Progenitor cell of endocrine pancreas (in vitro differentiated cells): Measurements from ENCODE around the gene SLC24A4. TPM values are rescaled to one million over a fixed set of nuclear protein-coding genes. Genes with fewer than 3 reads are reported as not detected.

ENCODE experiments used
- DNase-seq: peaks from one replicate; pipeline ENCODE4 v3.0.0; 2021; ENCODE audit warnings: low spot score; ENCODE audit not compliant: unreplicated experiment
- H3K27ac Mint-ChIP-seq: 2 replicates; pipeline ENCODE4 v1.8.0; 2021; ENCODE audit warnings: mild to moderate bottlenecking, moderate library complexity, mixed read lengths
- H3K27me3 Mint-ChIP-seq: 2 replicates; pipeline ENCODE4 v1.8.0; 2021; ENCODE audit warnings: mixed read lengths
- H3K36me3 Mint-ChIP-seq: 2 replicates; pipeline ENCODE4 v1.8.0; 2022; ENCODE audit warnings: mixed read lengths; ENCODE audit not compliant: insufficient read depth
- H3K4me1 Mint-ChIP-seq: 2 replicates; pipeline ENCODE4 v1.8.0; 2021; ENCODE audit warnings: low read depth, mixed read lengths
- H3K4me3 Mint-ChIP-seq: 2 replicates; pipeline ENCODE4 v1.8.0; 2021; ENCODE audit warnings: low read depth, mild to moderate bottlenecking, moderate library complexity, mixed read lengths
- H3K9me3 Mint-ChIP-seq: 2 replicates; pipeline ENCODE4 v1.8.0; 2021; ENCODE audit warnings: low read depth, mixed read lengths
- total RNA-seq: library from RNA; stranded (reverse); gene quantifications from 2 replicates; pipeline ENCODE4 v1.2.1, GENCODE V29; 2021
- TF ChIP-seq, protein P1 (sequence below): fragments of 200-600 bp; sonication (generic); IDR thresholded peaks from one replicate; pipeline ENCODE4 v1.5.0; 2021; ENCODE audit warnings: antibody characterized with exemption, mild to moderate bottlenecking; ENCODE audit not compliant: unreplicated experiment

The SLC24A4 gene
- total RNA-seq, 1 donor from 2014 or later: not detected

DNA sequence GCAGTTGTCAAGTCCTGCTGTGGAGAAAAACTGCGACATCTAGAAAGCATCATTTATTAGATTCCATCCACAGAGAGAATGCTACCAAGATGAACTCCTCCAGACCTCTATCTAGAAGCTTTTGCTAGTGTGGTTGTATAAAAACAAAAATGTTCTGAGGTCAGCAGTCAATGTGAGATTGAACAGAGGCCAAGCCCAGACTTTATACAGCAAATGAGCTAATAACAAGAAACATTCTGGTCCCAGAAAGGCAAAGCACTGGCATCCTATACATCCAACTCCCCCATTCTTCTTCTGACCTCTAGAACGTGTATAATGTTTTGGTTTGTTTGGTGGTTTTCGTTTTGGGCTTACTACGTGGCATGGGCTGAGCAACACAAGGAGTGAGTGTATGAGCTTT lies 163.9 kb downstream of the SLC24A4 start:
- Mint-ChIP-seq H3K27ac (no peak overlapping the region), H3K9me3 (no peaks in the 10 kb centered on the region), H3K27me3 (peaks cover 19% of the 10 kb centered on the region), H3K4me1 (no peaks in the 10 kb centered on the region), H3K4me3 (no peak overlapping the region), H3K36me3 (no peaks in the 10 kb centered on the region)
- TF ChIP-seq, protein P1, sequence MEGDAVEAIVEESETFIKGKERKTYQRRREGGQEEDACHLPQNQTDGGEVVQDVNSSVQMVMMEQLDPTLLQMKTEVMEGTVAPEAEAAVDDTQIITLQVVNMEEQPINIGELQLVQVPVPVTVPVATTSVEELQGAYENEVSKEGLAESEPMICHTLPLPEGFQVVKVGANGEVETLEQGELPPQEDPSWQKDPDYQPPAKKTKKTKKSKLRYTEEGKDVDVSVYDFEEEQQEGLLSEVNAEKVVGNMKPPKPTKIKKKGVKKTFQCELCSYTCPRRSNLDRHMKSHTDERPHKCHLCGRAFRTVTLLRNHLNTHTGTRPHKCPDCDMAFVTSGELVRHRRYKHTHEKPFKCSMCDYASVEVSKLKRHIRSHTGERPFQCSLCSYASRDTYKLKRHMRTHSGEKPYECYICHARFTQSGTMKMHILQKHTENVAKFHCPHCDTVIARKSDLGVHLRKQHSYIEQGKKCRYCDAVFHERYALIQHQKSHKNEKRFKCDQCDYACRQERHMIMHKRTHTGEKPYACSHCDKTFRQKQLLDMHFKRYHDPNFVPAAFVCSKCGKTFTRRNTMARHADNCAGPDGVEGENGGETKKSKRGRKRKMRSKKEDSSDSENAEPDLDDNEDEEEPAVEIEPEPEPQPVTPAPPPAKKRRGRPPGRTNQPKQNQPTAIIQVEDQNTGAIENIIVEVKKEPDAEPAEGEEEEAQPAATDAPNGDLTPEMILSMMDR: no peak
- no peak for DNase-seq

DNA sequence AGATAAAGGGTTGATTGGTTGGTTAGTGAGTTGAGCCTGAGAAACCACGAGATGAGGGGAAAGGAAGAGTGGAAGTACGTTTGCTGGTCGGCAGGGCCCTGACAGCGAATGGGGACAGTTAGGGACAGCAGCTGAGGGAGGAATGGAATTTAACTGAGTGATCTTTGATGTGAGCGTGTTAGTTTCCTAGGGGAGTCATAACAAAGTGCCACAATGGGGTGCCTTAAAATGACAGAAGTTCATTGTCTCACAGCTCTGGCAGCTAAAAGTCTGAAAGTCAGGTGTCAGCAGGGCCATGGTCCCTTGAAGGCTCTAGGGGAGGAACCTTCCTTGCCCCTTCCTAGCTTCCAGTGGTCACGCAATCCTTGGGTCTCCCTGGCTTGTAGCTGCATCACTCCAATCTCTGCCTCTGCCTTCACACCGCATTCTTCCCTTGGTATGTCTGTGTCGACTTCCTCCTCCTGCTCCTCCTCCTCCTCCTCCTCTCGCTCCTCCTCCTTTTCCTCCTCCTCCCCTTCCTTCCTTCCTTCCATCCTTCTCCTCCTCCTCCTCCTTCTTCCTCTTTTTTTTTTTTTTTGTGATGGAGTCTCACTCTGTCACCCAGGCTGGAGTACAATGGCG lies 164.7 kb downstream of the SLC24A4 start:
- no peak overlapping the region for H3K4me3 Mint-ChIP-seq
- DNase-seq: no peak
- H3K27me3 Mint-ChIP-seq: peaks cover 24% of the 10 kb centered on the region
- no peaks in the 10 kb centered on the region for H3K36me3 Mint-ChIP-seq
- no peak overlapping the region for H3K27ac Mint-ChIP-seq
- H3K9me3 Mint-ChIP-seq: no peaks in the 10 kb centered on the region
- no peaks in the 10 kb centered on the region for H3K4me1 Mint-ChIP-seq
- TF ChIP-seq, protein P1: no peak

DNA sequence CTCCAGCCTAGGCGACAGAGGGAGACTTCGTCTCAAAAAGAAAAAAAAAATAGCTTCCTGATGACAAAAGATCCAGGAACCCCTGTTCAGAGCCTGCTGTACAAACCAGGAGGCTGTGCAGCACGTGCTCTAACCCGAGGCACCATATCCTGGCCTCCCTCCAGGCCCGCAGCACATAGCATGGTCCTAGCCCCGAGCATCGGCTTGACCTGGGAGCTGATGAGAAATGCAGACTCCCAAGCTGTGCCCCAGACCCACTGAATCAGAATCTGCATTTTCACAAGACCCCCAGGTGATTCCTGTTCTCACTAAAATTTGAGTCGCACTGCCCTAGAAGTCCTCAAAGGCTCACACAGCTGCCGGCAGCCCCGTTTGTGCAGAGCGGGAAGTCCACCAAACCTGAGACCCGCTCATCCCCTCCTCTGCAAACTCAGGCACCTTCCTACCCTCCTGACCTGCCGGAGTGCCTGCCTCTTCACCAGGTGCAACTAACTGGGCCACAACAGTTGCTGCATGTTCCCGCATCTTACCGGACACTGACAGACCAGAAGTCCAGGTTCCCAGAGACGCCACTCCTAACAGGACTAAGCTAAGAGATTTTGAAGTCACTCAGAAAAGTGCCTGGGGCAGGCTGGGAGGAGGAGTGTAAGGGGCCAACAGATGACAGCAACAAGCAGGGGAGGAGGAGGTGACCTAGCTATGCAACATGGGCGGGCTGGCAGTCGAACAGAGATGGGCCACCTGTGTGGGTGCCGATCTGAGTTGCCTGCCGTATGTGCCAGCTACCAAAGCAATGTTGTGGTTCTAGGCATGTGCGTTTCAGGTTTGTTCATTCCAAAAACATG lies 166.7 kb downstream of the SLC24A4 start:
- Mint-ChIP-seq H3K4me3 (no peak overlapping the region), H3K4me1 (no peaks in the 10 kb centered on the region), H3K27me3 (peaks cover 28% of the 10 kb centered on the region), H3K36me3 (no peaks in the 10 kb centered on the region), H3K9me3 (no peaks in the 10 kb centered on the region), H3K27ac (no peak overlapping the region)
- TF ChIP-seq, protein P1: no peak
- no peak for DNase-seq

DNA sequence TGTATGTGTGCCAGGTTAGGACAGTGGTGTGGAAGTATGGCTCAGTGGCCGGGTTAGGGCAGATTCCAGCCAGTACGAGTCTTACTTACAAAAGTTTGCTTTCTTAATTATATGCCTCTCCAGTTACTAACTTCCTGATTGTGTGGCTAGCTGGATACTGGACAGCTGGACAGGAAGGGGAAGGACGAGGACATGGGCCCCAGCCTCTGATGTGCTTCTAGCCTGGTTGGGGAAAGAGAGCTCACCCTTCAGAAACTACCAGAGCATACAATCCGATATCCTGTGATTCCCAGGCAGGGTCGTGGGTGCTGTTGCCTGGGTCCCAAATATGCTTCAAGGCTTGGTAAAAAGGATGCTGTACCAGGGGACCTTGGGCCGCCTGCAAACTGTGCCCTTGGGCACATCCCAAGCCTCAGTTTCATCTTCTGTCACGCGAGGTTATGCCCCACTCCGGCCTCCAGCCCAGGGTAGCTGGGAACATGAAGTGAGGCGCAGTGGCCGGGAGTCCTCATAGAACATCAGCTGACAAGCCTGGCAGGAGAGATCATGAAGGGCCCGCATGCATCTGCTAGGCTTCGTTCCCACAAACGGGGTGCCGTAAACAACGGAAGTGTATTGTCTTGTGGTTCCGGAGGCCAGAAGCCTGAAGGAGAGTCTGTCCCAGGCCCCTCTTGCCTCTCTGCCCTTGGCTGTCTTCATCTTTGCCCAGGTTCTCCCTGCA lies 167.4 kb downstream of the SLC24A4 start:
- Mint-ChIP-seq H3K4me1 (no peaks in the 10 kb centered on the region), H3K36me3 (no peaks in the 10 kb centered on the region), H3K27me3 (peaks cover 28% of the 10 kb centered on the region), H3K27ac (no peak overlapping the region), H3K9me3 (no peaks in the 10 kb centered on the region), H3K4me3 (no peak overlapping the region)
- DNase-seq: no peak
- TF ChIP-seq, protein P1: no peak

DNA sequence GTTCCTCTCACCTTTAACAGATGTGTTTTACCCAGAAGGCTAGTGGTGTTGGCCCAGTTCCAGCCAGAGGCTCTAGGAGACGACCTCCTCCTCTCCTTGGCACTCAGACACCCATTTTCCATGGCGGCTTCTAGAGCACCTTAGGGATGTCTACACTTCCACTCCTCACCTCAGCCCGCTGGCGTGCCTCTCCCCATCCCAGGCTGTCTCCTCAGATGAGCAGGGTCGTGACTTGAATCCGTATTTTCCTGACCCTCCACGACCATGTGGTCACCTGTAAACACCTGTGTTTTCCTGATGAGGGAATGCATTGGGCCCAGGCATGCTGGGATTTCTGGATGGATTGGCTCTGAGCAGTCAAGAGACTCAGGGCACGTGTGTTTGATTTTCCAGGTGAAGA lies 168.8 kb downstream of the SLC24A4 start:
- Mint-ChIP-seq H3K4me1 (no peaks in the 10 kb centered on the region), H3K4me3 (no peak overlapping the region)
- DNase-seq: no peak

More for the DNA sequence above, 168.8 kb downstream of the SLC24A4 start:
- TF ChIP-seq, protein P1: no peak
- Mint-ChIP-seq H3K27me3 (peaks cover 28% of the 10 kb centered on the region), H3K9me3 (no peaks in the 10 kb centered on the region), H3K27ac (no peak overlapping the region), H3K36me3 (no peaks in the 10 kb centered on the region)
